ENCODE data around the gene COL23A1. TPM values are rescaled to one million over a fixed set of nuclear protein-coding genes. Genes with fewer than 3 reads are reported as not detected.

COL23A1 gene
- total and polyA plus RNA-seq, 2 donors (not counting 1 experiment from before 2014, with no cell fraction given): not detected

DNA sequence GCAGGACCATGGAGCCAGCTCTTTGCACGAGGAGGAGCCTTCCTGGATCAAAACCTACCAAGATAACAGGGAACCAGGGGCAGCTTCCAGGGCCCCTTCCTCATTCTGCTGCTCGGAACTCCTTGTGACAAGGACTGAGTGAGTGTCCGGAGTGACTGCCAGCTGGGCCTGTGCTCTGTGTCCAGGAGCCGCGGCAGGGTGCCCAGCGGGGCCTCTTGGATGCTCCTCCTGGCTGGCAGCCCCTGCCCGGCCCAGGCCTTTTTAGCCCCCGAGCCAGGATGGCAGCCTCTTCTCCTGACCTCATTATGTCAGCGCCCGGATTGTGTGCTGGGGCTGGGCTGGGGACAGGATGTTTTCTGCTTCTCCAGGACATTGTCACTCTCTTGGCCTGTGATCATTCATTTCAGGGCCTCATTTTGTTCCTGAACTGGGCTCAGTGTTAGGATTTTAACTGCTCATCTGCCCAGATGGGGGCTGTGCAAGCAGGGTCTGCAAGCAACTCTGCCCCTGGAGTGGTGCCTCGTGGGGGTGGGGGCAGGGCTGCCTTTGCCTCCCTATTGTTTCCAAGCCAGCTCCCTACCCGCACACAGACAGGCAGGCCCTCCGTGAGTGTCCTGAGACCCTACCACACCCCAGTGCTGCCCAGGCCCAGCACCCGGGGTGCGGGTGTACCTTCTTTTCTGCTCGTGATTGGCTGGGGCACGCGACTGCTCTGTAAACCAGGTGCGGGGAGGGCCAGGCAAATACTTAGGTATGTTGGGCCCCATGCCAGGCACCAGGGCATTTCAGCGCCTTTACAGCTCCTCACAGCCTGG is 161.6 kb downstream of the COL23A1 start:
- H3K27me3 ChIP-seq (ENCODE audit: control insufficient read depth, insufficient read depth, low read length): no peaks in the 10 kb centered on the region
- H2AFZ ChIP-seq (ENCODE audit: low read length): no peak overlapping the region
- H3K4me1 ChIP-seq (ENCODE audit: control insufficient read depth, extremely low read depth, insufficient read depth, low read length): no peaks in the 10 kb centered on the region
- no peak overlapping the region for H3K4me2 ChIP-seq (ENCODE audit: extremely low read depth, insufficient read depth, low read length)
- TF ChIP-seq EZH2 (IDR thresholded peaks at IDR 0.05; ENCODE audit: low read length, missing control alignments): no peak
- TF ChIP-seq, protein P1, sequence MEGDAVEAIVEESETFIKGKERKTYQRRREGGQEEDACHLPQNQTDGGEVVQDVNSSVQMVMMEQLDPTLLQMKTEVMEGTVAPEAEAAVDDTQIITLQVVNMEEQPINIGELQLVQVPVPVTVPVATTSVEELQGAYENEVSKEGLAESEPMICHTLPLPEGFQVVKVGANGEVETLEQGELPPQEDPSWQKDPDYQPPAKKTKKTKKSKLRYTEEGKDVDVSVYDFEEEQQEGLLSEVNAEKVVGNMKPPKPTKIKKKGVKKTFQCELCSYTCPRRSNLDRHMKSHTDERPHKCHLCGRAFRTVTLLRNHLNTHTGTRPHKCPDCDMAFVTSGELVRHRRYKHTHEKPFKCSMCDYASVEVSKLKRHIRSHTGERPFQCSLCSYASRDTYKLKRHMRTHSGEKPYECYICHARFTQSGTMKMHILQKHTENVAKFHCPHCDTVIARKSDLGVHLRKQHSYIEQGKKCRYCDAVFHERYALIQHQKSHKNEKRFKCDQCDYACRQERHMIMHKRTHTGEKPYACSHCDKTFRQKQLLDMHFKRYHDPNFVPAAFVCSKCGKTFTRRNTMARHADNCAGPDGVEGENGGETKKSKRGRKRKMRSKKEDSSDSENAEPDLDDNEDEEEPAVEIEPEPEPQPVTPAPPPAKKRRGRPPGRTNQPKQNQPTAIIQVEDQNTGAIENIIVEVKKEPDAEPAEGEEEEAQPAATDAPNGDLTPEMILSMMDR (conservative IDR thresholded peaks at IDR 0.05 in 1 of 2, IDR thresholded peaks at IDR 0.05 in 1 of 2; ENCODE audit: low read depth in 1 of 2, low read length in 2 of 2): no peak
- no peaks in the 10 kb centered on the region for H3K9me3 ChIP-seq (ENCODE audit: control insufficient read depth, insufficient read depth, low read depth, low read length)
- no peaks in the 10 kb centered on the region for H3K79me2 ChIP-seq (ENCODE audit: control insufficient read depth, insufficient read depth, low read length)
- H3K36me3 ChIP-seq (ENCODE audit: control insufficient read depth, insufficient read depth, low read length): no peaks in the 10 kb centered on the region
- DNase-seq (ENCODE audit: low read depth in 2 of 2): no peak
- H4K20me1 ChIP-seq (ENCODE audit: control insufficient read depth, extremely low read depth, insufficient read depth, low read length): no peaks in the 10 kb centered on the region
- no peak overlapping the region for H3K9ac ChIP-seq (ENCODE audit: insufficient read depth, low read length)
- no peak overlapping the region for H3K4me3 ChIP-seq (replicated peaks in 1 of 4; ENCODE audit: control extremely low read depth in 1 of 4, insufficient read depth in 1 of 4, low read depth in 3 of 4, low read length in 4 of 4)
- H3K27ac ChIP-seq (ENCODE audit: insufficient read depth, low read length): no peak overlapping the region

DNA sequence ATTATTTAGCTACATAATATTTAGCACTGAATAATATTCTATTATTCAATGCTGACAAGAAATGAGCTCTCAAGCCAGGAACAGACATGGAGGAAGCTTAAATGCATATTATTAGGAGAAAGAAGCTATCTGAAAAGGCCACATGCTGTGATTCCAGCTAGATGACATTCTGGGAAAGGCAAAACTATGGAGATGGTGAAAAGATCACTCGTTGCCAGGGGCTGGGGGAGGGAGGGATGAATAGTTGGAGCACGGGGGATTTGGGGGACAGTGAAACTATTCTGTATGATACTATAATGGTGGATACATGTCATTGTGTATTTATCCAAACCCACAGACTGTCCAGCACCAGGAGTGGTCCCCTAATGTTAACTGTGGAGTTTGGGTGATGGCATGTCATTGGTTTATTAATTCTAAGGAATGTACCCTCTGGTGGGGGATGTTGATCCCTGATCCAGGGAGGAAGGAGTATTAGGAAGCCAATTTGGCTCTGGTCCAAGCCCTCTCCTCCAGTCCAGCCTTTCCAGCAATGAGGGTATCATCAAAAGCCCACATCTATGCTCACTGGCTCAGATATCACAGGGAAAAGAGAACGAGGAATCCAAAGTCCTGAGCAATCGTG is 162.5 kb downstream of the COL23A1 start:
- Histone ChIP-seq H3K27ac (ENCODE audit: insufficient read depth, low read length) (no peak overlapping the region), H4K20me1 (ENCODE audit: control insufficient read depth, extremely low read depth, insufficient read depth, low read length) (no peaks in the 10 kb centered on the region), H3K4me3 (replicated peaks in 1 of 4; ENCODE audit: control extremely low read depth in 1 of 4, insufficient read depth in 1 of 4, low read depth in 3 of 4, low read length in 4 of 4) (no peak overlapping the region), H3K4me2 (ENCODE audit: extremely low read depth, insufficient read depth, low read length) (no peak overlapping the region), H3K9ac (ENCODE audit: insufficient read depth, low read length) (no peak overlapping the region), H2AFZ (ENCODE audit: low read length) (no peak overlapping the region), H3K27me3 (ENCODE audit: control insufficient read depth, insufficient read depth, low read length) (no peaks in the 10 kb centered on the region), H3K36me3 (ENCODE audit: control insufficient read depth, insufficient read depth, low read length) (no peaks in the 10 kb centered on the region), H3K4me1 (ENCODE audit: control insufficient read depth, extremely low read depth, insufficient read depth, low read length) (no peaks in the 10 kb centered on the region), H3K9me3 (ENCODE audit: control insufficient read depth, insufficient read depth, low read depth, low read length) (no peaks in the 10 kb centered on the region), H3K79me2 (ENCODE audit: control insufficient read depth, insufficient read depth, low read length) (no peaks in the 10 kb centered on the region)
- TF ChIP-seq, protein P1 (conservative IDR thresholded peaks at IDR 0.05 in 1 of 2, IDR thresholded peaks at IDR 0.05 in 1 of 2; ENCODE audit: low read depth in 1 of 2, low read length in 2 of 2): no peak
- TF ChIP-seq EZH2 (IDR thresholded peaks at IDR 0.05; ENCODE audit: low read length, missing control alignments): no peak
- DNase-seq (ENCODE audit: low read depth in 2 of 2): no peak

DNA sequence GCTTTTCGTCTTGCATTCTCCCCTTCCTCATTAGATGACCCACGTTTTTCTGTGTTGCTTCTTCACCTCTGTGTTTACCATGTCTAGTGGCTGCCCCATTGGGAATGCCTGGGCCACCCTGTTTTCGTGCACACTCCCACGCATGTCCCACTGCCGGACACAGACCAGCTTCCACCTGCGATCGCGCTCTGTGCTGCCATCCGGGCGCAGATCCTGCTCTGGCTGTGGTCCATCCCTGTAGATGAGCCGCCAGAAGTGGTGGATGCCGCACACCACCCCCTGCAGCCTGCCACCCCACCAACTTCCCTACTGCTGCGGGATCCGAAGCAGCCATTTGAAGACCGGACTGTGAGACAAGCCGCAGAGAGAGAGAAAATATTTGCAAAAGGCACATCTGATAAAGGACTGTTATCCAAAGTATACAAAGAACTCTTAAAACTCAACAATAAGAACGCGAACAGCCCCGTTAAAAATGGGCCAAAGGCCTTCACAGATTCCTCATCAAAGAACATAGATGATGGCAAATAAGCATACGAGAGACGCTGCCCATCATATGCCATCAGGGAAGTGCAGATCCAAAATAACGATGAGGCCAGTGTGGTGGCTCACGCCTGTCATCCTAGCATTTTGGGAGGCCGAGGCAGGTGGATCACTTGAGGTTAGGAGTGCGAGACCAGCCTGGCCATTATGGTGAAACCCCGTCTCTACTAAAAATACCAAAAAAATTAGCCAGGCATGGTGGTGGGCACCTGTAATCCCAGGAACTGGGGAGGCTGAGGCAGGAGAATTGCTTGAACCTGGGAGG is 163.7 kb downstream of the COL23A1 start:
- H3K27me3 ChIP-seq (ENCODE audit: control insufficient read depth, insufficient read depth, low read length): no peaks in the 10 kb centered on the region
- no peak overlapping the region for H3K9ac ChIP-seq (ENCODE audit: insufficient read depth, low read length)
- H4K20me1 ChIP-seq (ENCODE audit: control insufficient read depth, extremely low read depth, insufficient read depth, low read length): no peaks in the 10 kb centered on the region
- TF ChIP-seq, protein P1 (conservative IDR thresholded peaks at IDR 0.05 in 1 of 2, IDR thresholded peaks at IDR 0.05 in 1 of 2; ENCODE audit: low read depth in 1 of 2, low read length in 2 of 2): no peak
- TF ChIP-seq EZH2 (IDR thresholded peaks at IDR 0.05; ENCODE audit: low read length, missing control alignments): no peak
- H3K4me3 ChIP-seq (replicated peaks in 1 of 4; ENCODE audit: control extremely low read depth in 1 of 4, insufficient read depth in 1 of 4, low read depth in 3 of 4, low read length in 4 of 4): no peak overlapping the region
- no peaks in the 10 kb centered on the region for H3K79me2 ChIP-seq (ENCODE audit: control insufficient read depth, insufficient read depth, low read length)
- no peak overlapping the region for H3K4me2 ChIP-seq (ENCODE audit: extremely low read depth, insufficient read depth, low read length)
- no peaks in the 10 kb centered on the region for H3K36me3 ChIP-seq (ENCODE audit: control insufficient read depth, insufficient read depth, low read length)
- no peak overlapping the region for H2AFZ ChIP-seq (ENCODE audit: low read length)
- H3K27ac ChIP-seq (ENCODE audit: insufficient read depth, low read length): no peak overlapping the region
- H3K9me3 ChIP-seq (ENCODE audit: control insufficient read depth, insufficient read depth, low read depth, low read length): no peaks in the 10 kb centered on the region
- no peaks in the 10 kb centered on the region for H3K4me1 ChIP-seq (ENCODE audit: control insufficient read depth, extremely low read depth, insufficient read depth, low read length)
- no peak for DNase-seq (ENCODE audit: low read depth in 2 of 2)

Data from fibroblast of lung (primary cell).